Measurements from ENCODE around the gene MAML3.
A peak's percentile ranks its signal among the peaks of the same experiment; 100 is the strongest.

MAML3 gene

DNA sequence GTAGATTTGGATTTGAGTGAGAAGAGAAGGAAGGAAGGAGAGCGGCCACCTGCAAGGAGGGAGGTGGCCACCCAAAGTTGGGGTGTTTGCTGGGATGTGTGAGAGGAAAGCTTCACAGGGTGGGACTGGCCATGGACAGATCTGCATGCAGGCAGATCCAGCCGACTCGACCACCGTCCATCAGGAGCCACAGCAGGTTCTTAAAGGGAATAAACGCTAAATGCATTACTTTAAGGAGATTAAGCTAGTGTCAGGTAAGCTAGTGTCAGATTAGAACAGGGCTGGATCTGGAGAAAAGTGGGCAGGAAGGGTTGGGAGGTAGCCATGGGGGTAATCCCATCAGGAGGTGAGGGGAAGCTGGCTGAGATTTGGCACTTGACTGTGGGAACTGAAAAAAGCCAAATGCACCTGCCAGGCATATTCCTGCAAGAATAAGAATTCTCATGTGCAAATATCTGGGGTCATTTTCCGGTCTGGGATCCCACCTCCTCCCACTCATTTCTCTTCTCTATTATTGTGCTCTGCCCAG lies 408.8 kb downstream of the MAML3 start:
- no peaks in the 10 kb centered on the region for H3K36me3 ChIP-seq (ENCODE audit: control insufficient read depth in 1 of 2, insufficient read depth in 2 of 2, low read length in 2 of 2)
- H3K9me3 ChIP-seq (ENCODE audit: control insufficient read depth in 1 of 2, low read length in 2 of 2), result no peaks in the 10 kb centered on the region
- no peaks in the 10 kb centered on the region for H3K27me3 ChIP-seq (ENCODE audit: low read depth, low read length)
- H3K4me3 ChIP-seq (ENCODE audit: low read depth in 1 of 2, low read length in 2 of 2), result no peak overlapping the region
- H3K27ac ChIP-seq (ENCODE audit: low read length), result no peak overlapping the region
- H3K4me1 ChIP-seq (ENCODE audit: control insufficient read depth in 1 of 2, insufficient read depth in 2 of 2, low read length in 2 of 2), result peaks cover 3 to 10% of the 10 kb centered on the region in 2 donors

DNA sequence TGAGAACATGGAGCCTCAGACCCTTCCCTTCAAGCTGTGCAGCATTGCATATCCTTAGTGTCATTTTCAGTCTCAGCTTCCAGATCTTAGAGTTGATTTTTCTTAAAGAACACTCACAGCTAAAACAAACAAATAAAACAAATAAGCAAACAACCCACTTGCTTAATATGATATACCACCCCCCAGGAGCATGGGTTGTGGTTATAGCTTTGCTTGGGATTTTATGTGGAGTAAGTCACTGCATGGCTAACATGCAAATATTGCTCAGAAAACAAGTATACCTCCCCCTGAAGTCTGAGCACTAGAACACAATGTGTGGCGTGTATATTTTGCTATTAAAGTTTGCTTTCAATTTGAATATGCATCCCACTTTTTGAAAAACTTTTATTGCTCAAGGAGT lies 409.8 kb downstream of the MAML3 start:
- H3K9me3 ChIP-seq (ENCODE audit: control insufficient read depth in 1 of 2, low read length in 2 of 2), result no peaks in the 10 kb centered on the region
- H3K27ac ChIP-seq (ENCODE audit: low read length), result no peak overlapping the region
- peaks cover 6 to 14% of the 10 kb centered on the region in 2 donors for H3K4me1 ChIP-seq (ENCODE audit: control insufficient read depth in 1 of 2, insufficient read depth in 2 of 2, low read length in 2 of 2)
- H3K36me3 ChIP-seq (ENCODE audit: control insufficient read depth in 1 of 2, insufficient read depth in 2 of 2, low read length in 2 of 2), result no peaks in the 10 kb centered on the region
- no peak overlapping the region for H3K4me3 ChIP-seq (ENCODE audit: low read depth in 1 of 2, low read length in 2 of 2)
- H3K27me3 ChIP-seq (ENCODE audit: low read depth, low read length), result no peaks in the 10 kb centered on the region

DNA sequence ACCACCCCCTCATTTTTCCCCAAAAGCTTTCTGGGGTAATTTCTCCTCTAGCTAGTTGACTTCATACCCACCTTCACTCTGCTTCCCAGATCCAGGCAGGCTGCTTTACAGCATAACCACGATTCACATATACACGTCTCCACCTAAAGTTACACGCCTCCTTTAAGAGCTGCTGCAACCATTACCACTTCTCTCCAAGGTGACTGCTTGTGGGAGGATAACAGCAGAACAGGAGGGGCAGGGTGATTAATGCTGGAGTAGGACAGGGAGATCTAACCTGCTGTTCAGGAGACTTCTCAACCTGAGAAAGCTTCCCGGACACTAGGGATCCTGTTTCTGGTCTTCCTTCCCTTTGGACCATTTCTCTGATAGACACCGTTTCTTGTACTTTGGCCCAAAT lies 411.0 kb downstream of the MAML3 start:
- H3K27ac ChIP-seq (ENCODE audit: low read length), result no peak overlapping the region

DNA sequence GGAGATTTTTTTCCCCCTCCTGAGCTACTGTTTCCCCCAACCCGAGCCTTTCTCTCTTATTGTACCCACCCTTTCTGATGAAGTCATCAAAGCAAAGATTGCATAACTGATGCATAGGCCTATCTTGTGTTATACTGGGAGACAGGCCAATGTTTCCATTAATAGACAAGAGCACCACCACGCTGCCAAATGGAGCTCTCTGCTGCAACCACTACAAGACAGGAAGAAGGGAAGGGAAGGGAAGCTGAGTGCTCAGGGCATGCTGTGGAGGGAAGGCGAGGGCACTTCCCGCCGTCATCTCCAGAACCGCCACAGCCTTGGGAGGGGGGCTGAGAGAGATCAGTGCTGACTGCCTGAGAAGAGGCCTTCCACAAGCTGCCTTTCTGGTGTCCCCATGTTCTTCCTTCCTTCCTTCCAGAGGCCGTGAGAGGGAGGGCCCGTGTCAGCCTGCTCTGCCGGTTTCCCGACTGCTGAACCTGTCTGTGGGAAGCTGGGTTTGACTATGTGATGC lies 413.4 kb downstream of the MAML3 start:
- H3K4me3 ChIP-seq (ENCODE audit: low read depth in 1 of 2, low read length in 2 of 2), result no peak overlapping the region
- H3K27me3 ChIP-seq (ENCODE audit: low read depth, low read length), result no peaks in the 10 kb centered on the region
- H3K36me3 ChIP-seq (ENCODE audit: control insufficient read depth in 1 of 2, insufficient read depth in 2 of 2, low read length in 2 of 2), result no peaks in the 10 kb centered on the region
- H3K9me3 ChIP-seq (ENCODE audit: control insufficient read depth in 1 of 2, low read length in 2 of 2), result no peaks in the 10 kb centered on the region
- H3K4me1 ChIP-seq (ENCODE audit: control insufficient read depth in 1 of 2, insufficient read depth in 2 of 2, low read length in 2 of 2), result peaks cover 10 to 14% of the 10 kb centered on the region in 2 donors
- peak overlapping the region; percentile 75 for H3K27ac ChIP-seq (ENCODE audit: low read length)

More for the DNA sequence above, 411.0 kb downstream of the MAML3 start:
- no peaks in the 10 kb centered on the region for H3K9me3 ChIP-seq (ENCODE audit: control insufficient read depth in 1 of 2, low read length in 2 of 2)
- peaks cover 6 to 14% of the 10 kb centered on the region in 2 donors for H3K4me1 ChIP-seq (ENCODE audit: control insufficient read depth in 1 of 2, insufficient read depth in 2 of 2, low read length in 2 of 2)
- H3K27me3 ChIP-seq (ENCODE audit: low read depth, low read length), result no peaks in the 10 kb centered on the region
- no peaks in the 10 kb centered on the region for H3K36me3 ChIP-seq (ENCODE audit: control insufficient read depth in 1 of 2, insufficient read depth in 2 of 2, low read length in 2 of 2)
- no peak overlapping the region for H3K4me3 ChIP-seq (ENCODE audit: low read depth in 1 of 2, low read length in 2 of 2)

DNA sequence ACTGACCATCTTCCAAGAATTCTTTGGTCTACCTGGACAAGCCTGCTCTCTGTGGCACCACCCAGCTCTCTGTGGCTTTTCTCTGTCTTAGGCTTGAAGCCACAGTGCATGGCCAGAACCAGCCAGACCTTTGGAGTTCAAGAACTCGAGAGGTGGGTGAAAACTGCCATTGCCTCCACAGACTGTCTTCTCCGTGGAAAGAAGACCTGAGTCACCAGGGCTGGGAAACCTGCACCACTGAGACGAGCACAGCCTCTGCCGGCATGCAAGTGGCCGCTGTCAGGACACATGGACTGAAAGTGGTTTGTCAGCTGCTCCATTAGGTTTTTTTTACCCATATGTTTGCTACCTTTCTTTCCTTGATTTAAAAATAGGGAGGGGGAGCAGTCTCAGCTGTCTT lies 413.9 kb downstream of the MAML3 start:
- H3K4me1 ChIP-seq (ENCODE audit: control insufficient read depth in 1 of 2, insufficient read depth in 2 of 2, low read length in 2 of 2), result peaks cover 10 to 14% of the 10 kb centered on the region in 2 donors
- H3K27ac ChIP-seq (ENCODE audit: low read length), result peak overlapping the region; percentile 75
- no peaks in the 10 kb centered on the region for H3K9me3 ChIP-seq (ENCODE audit: control insufficient read depth in 1 of 2, low read length in 2 of 2)
- H3K36me3 ChIP-seq (ENCODE audit: control insufficient read depth in 1 of 2, insufficient read depth in 2 of 2, low read length in 2 of 2), result no peaks in the 10 kb centered on the region
- no peaks in the 10 kb centered on the region for H3K27me3 ChIP-seq (ENCODE audit: low read depth, low read length)
- H3K4me3 ChIP-seq (ENCODE audit: low read depth in 1 of 2, low read length in 2 of 2), result no peak overlapping the region

DNA sequence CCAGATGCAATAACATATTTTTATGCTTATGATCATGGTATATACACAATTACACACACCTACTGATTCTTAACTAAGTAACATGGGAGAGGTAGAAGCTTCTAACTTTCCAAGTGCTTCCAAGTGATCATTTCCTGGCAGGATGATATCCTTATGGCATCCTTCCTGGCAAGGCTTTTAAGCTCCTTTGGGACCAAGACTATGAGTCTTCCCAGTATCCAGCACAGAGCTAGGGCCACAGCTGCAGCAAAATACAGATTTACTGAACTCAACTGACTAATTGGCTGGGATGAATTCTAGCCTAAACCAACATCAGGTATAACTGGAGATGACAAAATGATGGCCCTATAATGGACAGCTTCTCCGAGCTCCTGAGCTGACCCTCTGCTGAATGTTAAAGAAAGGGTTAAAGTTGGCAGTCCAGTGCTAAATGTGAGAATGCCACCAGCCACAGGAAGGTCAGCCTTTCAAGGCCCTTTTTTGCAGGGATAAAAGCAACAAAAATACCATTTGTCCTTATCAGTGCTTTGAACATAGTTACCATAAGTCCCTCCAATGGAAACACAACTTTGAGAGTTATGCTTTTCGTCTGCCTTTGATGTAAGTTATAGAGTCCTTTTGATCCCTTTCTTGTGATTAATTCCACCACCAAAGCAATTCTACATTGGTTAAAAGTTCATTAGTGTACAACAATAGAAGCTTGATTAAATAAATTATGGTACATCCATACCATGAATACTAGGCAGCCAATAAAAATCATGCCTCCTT lies 415.0 kb downstream of the MAML3 start:
- Histone ChIP-seq H3K27ac (ENCODE audit: low read length) (no peak overlapping the region), H3K27me3 (ENCODE audit: low read depth, low read length) (no peaks in the 10 kb centered on the region), H3K4me3 (ENCODE audit: low read depth in 1 of 2, low read length in 2 of 2) (no peak overlapping the region), H3K4me1 (ENCODE audit: control insufficient read depth in 1 of 2, insufficient read depth in 2 of 2, low read length in 2 of 2) (peaks cover 10 to 14% of the 10 kb centered on the region in 2 donors), H3K36me3 (ENCODE audit: control insufficient read depth in 1 of 2, insufficient read depth in 2 of 2, low read length in 2 of 2) (no peaks in the 10 kb centered on the region), H3K9me3 (ENCODE audit: control insufficient read depth in 1 of 2, low read length in 2 of 2) (no peaks in the 10 kb centered on the region)

DNA sequence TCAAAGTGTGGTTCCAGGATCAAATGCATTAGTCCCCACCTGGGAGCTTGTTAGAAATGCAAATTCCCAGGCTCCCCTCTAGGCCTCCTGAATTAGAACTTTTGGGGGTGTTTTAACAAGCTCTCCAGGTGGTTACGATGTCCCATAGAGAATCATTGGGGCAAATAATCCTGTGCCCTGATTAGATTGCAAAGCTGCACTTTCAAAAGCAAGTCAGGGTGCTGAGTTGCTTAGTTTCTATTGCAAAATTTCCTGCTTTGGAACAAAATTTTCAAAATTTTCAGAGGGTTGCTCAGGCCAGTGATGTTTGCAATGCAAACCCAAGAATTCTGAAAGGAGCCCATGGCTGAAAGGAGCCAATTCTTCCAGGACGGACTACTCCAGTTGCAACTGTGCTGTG lies 417.3 kb downstream of the MAML3 start:
- Histone ChIP-seq H3K27ac (ENCODE audit: low read length) (no peak overlapping the region), H3K27me3 (ENCODE audit: low read depth, low read length) (no peaks in the 10 kb centered on the region), H3K9me3 (ENCODE audit: control insufficient read depth in 1 of 2, low read length in 2 of 2) (no peaks in the 10 kb centered on the region), H3K4me3 (ENCODE audit: low read depth in 1 of 2, low read length in 2 of 2) (no peak overlapping the region), H3K36me3 (ENCODE audit: control insufficient read depth in 1 of 2, insufficient read depth in 2 of 2, low read length in 2 of 2) (no peaks in the 10 kb centered on the region), H3K4me1 (ENCODE audit: control insufficient read depth in 1 of 2, insufficient read depth in 2 of 2, low read length in 2 of 2) (peaks cover 10 to 17% of the 10 kb centered on the region in 2 donors)

DNA sequence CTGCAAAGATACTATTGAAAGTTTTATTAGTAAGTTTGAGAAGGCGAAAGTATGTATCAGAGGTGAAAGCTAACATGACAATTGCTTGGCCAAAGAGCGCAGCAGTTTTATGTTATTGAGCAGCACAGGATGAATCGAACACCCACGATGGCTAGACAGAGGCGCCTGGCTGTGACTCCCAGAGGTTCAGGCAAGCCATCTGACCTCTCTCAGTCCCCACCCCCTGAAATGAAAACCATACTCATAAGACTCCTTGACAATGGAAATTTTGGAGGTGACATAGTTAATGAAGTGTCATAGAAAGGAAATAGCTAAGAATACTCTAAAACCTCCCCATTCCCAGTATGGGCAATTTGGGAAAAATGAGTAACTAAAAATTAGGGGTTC lies 417.7 kb downstream of the MAML3 start:
- Histone ChIP-seq H3K4me1 (ENCODE audit: control insufficient read depth in 1 of 2, insufficient read depth in 2 of 2, low read length in 2 of 2) (peaks cover 10 to 17% of the 10 kb centered on the region in 2 donors), H3K4me3 (ENCODE audit: low read depth in 1 of 2, low read length in 2 of 2) (no peak overlapping the region), H3K27me3 (ENCODE audit: low read depth, low read length) (no peaks in the 10 kb centered on the region), H3K36me3 (ENCODE audit: control insufficient read depth in 1 of 2, insufficient read depth in 2 of 2, low read length in 2 of 2) (no peaks in the 10 kb centered on the region), H3K27ac (ENCODE audit: low read length) (no peak overlapping the region), H3K9me3 (ENCODE audit: control insufficient read depth in 1 of 2, low read length in 2 of 2) (no peaks in the 10 kb centered on the region)

DNA sequence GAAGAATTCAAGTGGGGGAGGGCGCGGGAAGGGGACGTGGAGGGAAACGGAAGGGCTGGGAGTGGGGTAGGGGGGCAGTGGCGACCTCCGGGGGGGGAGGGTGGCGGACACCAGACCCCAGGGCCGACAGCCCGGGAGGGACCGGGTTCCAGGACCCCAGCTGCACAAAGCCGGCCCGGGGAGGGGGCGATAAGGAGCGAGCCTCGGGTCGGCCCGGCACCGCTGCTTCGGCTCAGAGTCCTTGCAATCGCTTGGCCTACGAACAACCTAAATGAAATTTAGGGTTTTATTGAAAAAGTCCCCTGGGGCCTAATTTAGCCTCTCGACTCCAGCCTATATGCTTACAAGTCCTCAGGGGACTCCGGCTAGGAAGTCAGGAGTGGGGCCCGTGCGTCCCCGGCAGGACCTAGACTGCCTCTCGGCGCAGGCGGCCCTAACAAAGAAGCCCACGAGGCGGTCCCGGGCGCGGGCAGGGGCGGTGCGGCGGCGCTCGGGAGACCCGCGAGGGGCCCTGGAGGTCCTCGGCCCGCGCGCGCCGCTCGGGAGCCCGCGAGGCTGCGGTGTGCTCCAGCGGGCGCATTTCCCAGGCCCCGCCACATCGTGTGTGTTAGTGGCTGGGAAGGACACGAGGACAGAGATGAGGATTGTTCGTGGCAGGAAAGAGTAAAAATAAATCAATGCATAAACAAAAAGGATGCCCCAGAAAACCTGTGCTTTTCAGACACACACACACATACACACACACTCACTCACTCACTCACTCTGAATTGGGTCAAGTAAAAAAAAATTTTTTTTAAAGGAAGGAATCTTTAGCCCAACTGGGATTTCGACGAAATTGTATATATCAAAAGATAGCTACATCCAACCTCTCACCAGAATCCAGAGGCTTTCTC lies 418.4 kb downstream of the MAML3 start:
- Histone ChIP-seq H3K4me1 (ENCODE audit: control insufficient read depth in 1 of 2, insufficient read depth in 2 of 2, low read length in 2 of 2) (peaks cover 10 to 11% of the 10 kb centered on the region in 2 donors), H3K9me3 (ENCODE audit: control insufficient read depth in 1 of 2, low read length in 2 of 2) (no peaks in the 10 kb centered on the region), H3K27me3 (ENCODE audit: low read depth, low read length) (no peaks in the 10 kb centered on the region), H3K27ac (ENCODE audit: low read length) (peak overlapping the region; percentile 64), H3K36me3 (ENCODE audit: control insufficient read depth in 1 of 2, insufficient read depth in 2 of 2, low read length in 2 of 2) (no peaks in the 10 kb centered on the region), H3K4me3 (ENCODE audit: low read depth in 1 of 2, low read length in 2 of 2) (peak overlapping the region; percentile 54 to 64)

DNA sequence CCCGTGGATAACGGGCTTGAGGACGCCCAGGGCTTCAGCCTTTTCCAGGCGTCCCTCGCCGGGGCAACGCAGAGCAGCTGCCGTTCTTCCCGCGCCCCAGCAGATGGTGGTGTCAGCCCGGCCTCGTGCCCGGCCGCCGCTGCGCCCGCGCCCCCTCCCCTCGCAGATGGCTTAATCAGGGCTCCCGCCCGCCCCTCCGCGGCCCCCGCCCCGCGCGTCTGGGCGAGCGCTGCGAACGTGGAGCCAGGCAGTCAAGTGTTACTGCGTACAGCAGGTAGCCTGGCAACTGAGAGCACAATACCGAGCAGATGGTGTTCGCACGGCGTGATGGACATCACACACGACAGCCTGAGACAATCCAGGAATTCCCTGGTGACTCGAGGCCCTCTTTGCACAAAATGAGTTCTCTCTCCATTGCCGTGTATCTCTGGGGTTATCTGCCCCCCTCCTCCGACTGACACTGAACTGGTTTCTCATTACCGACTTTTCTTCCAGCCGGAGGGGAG lies 419.1 kb downstream of the MAML3 start:
- Histone ChIP-seq H3K4me1 (ENCODE audit: control insufficient read depth in 1 of 2, insufficient read depth in 2 of 2, low read length in 2 of 2) (peaks cover 5% of the 10 kb centered on the region in 2 donors), H3K27me3 (ENCODE audit: low read depth, low read length) (no peaks in the 10 kb centered on the region), H3K27ac (ENCODE audit: low read length) (peak overlapping the region; percentile 80), H3K36me3 (ENCODE audit: control insufficient read depth in 1 of 2, insufficient read depth in 2 of 2, low read length in 2 of 2) (peaks cover 0 to 2% of the 10 kb centered on the region in 2 donors), H3K4me3 (ENCODE audit: low read depth in 1 of 2, low read length in 2 of 2) (peak overlapping the region; percentile 54 to 64), H3K9me3 (ENCODE audit: control insufficient read depth in 1 of 2, low read length in 2 of 2) (no peaks in the 10 kb centered on the region)
